Measurements from ENCODE around the gene COP1. TPM values are rescaled to one million over a fixed set of nuclear protein-coding genes. Genes with fewer than 3 reads are reported as not detected.

The COP1 gene
- total and polyA plus RNA-seq, 2 of the 4 experiments (the other 2 are of a cell fraction): 17.8 to 35.0 TPM

- Histone ChIP-seq H2BK5ac (ENCODE audit: low read depth, low read length, poor library complexity, severe bottlenecking) (no peak overlapping the region), H4K8ac (ENCODE audit: low read depth in 2 of 2, low read length in 2 of 2) (peak overlapping the region; percentile 80 to 95; a peak in 3 of 4 replicates), H3K4me1 (ENCODE audit: control insufficient read depth, insufficient read depth, low read length) (peaks cover 3% of the 10 kb centered on the region; the same call in 1 of the 2 replicates), H2AK9ac (replicated peaks; ENCODE audit: low read depth, low read length, poor library complexity) (no peak overlapping the region), H3K27me3 (ENCODE audit: control insufficient read depth, insufficient read depth, low read length) (no peaks in the 10 kb centered on the region), H3K14ac (replicated peaks; ENCODE audit: low read depth, low read length) (peak overlapping the region; percentile 88; the same call in 1 of the 2 replicates), H3K4ac (ENCODE audit: low read depth, low read length) (peak overlapping the region; percentile 68; the same call in 1 of the 2 replicates), H3K79me1 (ENCODE audit: low read depth in 1 of 2, low read length in 2 of 2) (peaks cover 8 to 13% of the 10 kb centered on the region in 2 experiments; a peak in 2 of 4 replicates), H2BK20ac (ENCODE audit: low read depth, low read length) (no peak overlapping the region), H3K9me3 (ENCODE audit: control insufficient read depth, insufficient read depth, low read length) (no peaks in the 10 kb centered on the region), H3K9ac (ENCODE audit: low read depth, low read length) (peak overlapping the region; percentile 79; the same call in 1 of the 2 replicates), H3K9me1 (ENCODE audit: insufficient read depth, low read length) (peaks cover 3% of the 10 kb centered on the region; the same call in 1 of the 2 replicates), H4K91ac (ENCODE audit: insufficient read depth, low read depth, low read length) (no peak overlapping the region), H2BK15ac (ENCODE audit: low read depth, low read length) (no peak overlapping the region), H4K20me1 (ENCODE audit: insufficient read depth, low read length) (peaks cover 28% of the 10 kb centered on the region), H3K4me2 (ENCODE audit: low read depth, low read length) (peak overlapping the region; percentile 49), H2AK5ac (ENCODE audit: low read depth, low read length) (no peak overlapping the region), H3K36me3 (ENCODE audit: control insufficient read depth, insufficient read depth, low read length) (no peaks in the 10 kb centered on the region), H4K5ac (ENCODE audit: low read depth, low read length) (peak overlapping the region; percentile 47; the same call in 1 of the 2 replicates), H2BK120ac (ENCODE audit: low read depth, low read length) (no peak overlapping the region), H3K27ac (ENCODE audit: insufficient read depth, low read length) (no peak overlapping the region), H2AFZ (replicated peaks; ENCODE audit: low read length, poor library complexity) (no peak overlapping the region), H3K4me3 (ENCODE audit: insufficient read depth, low read depth, low read length) (peak overlapping the region; percentile 76), H3K18ac (ENCODE audit: low read depth, low read length) (no peak overlapping the region), H3K23ac (ENCODE audit: low read depth, low read length) (no peak overlapping the region), H3K56ac (ENCODE audit: extremely low read depth, insufficient read depth, low read length) (peak overlapping the region; percentile 87; the same call in 1 of the 2 replicates)
- WGBS, 2 experiments (ENCODE audit: extremely low coverage in 2 of 2, insufficient read length in 1 of 2): no CpG with 5 or more reads among the region's 9 CpGs
- dilution Hi-C loops (cut with HindIII; ENCODE audit: low sequenced_read_pairs, unreplicated experiment) (no loop called here), in situ Hi-C loops (cut with MboI; ENCODE audit: low sequenced_read_pairs) (no loop called here), intact Hi-C loops (cut with micrococcal nuclease) (loop anchor here (5.0 kb wide), 2 partner anchors 91 to 1056 kb away; no protein-coding TSS in a partner anchor)
- DNase-seq: no peak
- ATAC-seq (ENCODE audit: low read depth): no peak
- POLR2A ChIA-PET (ENCODE audit: unreplicated experiment): interaction anchor here (0.5 to 1.0 kb wide), 6 partner anchors 10 to 323 kb away, joined by 3 to 6 read pairs (median 3); no protein-coding TSS in a partner anchor
- TF ChIP-seq FOS (IDR thresholded peaks at IDR 0.05; ENCODE audit: low read depth, low read length): no peak
- TF ChIP-seq CHD1 (IDR thresholded peaks at IDR 0.05; ENCODE audit: low read depth, low read length): no peak
- no peak for TF ChIP-seq CEBPB (IDR thresholded peaks at IDR 0.05; ENCODE audit: low read depth, low read length)
- TF ChIP-seq NFE2L2 (IDR thresholded peaks at IDR 0.05; ENCODE audit: low read depth, low read length): no peak
- TF ChIP-seq BHLHE40 (IDR thresholded peaks at IDR 0.05; ENCODE audit: low read depth, low read length): no peak
- no peak for TF ChIP-seq CTCF (conservative IDR thresholded peaks at IDR 0.05; ENCODE audit: low read depth, low read length)
- no peak for TF ChIP-seq SMC3 (IDR thresholded peaks at IDR 0.05; ENCODE audit: low read depth, low read length)
- TF ChIP-seq RAD21 (IDR thresholded peaks at IDR 0.05; ENCODE audit: low read length): no peak
- TF ChIP-seq MAZ (IDR thresholded peaks at IDR 0.05; ENCODE audit: borderline replicate concordance, low read depth, low read length): no peak
- no peak for TF ChIP-seq USF2 (IDR thresholded peaks at IDR 0.05; ENCODE audit: low read depth, low read length)
- TF ChIP-seq POLR2A (IDR thresholded peaks at IDR 0.05; ENCODE audit: low read depth, low read length): no peak
- TF ChIP-seq RCOR1 (IDR thresholded peaks at IDR 0.05; ENCODE audit: insufficient replicate concordance, low read length): no peak
- TF ChIP-seq MAFK (IDR thresholded peaks at IDR 0.05; ENCODE audit: low read depth, low read length): no peak
- no TSS peak for BruUV-seq (replicated peaks)
- CTCF ChIA-PET: interaction anchor here (0.6 to 1.1 kb wide), 4 partner anchors 88 to 136 kb away, joined by 3 to 4 read pairs (median 4); no protein-coding TSS in a partner anchor
These were observed 948 bp upstream of the COP1 start for GRCh38 chr1:176208034-176208433.

Measured in IMR-90 (cell line).